Fibroblast of the aortic adventitia (primary cell): ENCODE measurements around the gene ARF6. TPM values are rescaled to one million over a fixed set of nuclear protein-coding genes. Genes with fewer than 3 reads are reported as not detected.

Experiments
- DNase-seq: peaks from one replicate; pipeline ENCODE4 v3.0.0-alpha.2; 2010; ENCODE audit warnings: low read depth
- H3K4me3 ChIP-seq: 2 replicates; pipeline ENCODE4 v1.5.1; 2011; ENCODE audit warnings: low read depth, mild to moderate bottlenecking, control low read depth, low read length, moderate library complexity
- small RNA-seq: library from RNA; depleted of rRNA; stranded (forward); fragments of <200 nt; gene quantifications from one replicate; pipeline ENCODE3, GENCODE V24; 2012
- total RNA-seq: library from RNA; depleted of rRNA; stranded (reverse); fragments of >200 nt; gene quantifications from 2 replicates; pipeline ENCODE4 v1.2.3, GENCODE V29; 2012; ENCODE audit warnings: low replicate concordance
- TF ChIP-seq, protein P1 (sequence below): IDR thresholded peaks from 2 replicates; pipeline ENCODE4 v1.5.1; 2011; ENCODE audit warnings: mild to moderate bottlenecking, low read length, control low read depth, inconsistent platforms; ENCODE audit not compliant: insufficient read depth

The ARF6 gene
- total RNA-seq, 1 donor: 101 TPM

DNA sequence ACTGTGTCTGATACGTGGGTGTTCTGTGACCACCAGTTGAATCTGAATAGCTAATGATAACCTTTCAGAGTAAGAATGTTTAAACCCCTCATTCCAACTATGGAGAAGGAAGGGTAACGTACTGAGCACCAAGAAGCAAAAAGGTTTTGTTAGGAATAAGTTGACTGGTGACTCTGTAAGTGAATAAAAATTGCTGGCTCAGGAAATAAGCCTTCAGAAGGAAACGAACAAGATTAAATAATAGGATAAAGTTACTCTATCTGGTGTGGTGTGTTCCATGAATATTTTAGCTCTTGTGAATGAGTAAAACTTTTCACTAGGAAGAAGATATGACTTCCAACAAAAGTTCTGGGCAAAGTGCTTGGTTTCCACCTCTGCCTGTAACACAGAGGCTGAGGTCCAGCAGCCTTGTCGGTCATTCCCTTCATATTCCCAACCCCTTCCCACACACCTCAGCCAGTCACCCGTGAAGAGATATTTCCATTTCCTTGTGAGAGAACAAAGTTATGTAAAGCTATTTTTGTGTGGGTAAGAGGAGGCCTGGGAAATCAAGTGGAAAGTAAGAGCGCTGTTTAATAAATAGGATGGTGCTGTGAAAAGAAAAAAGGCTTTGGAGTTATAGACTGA, 47.1 kb downstream of the ARF6 start:
- no peak overlapping the region for H3K4me3 ChIP-seq
- no peak for DNase-seq
- TF ChIP-seq, protein P1, sequence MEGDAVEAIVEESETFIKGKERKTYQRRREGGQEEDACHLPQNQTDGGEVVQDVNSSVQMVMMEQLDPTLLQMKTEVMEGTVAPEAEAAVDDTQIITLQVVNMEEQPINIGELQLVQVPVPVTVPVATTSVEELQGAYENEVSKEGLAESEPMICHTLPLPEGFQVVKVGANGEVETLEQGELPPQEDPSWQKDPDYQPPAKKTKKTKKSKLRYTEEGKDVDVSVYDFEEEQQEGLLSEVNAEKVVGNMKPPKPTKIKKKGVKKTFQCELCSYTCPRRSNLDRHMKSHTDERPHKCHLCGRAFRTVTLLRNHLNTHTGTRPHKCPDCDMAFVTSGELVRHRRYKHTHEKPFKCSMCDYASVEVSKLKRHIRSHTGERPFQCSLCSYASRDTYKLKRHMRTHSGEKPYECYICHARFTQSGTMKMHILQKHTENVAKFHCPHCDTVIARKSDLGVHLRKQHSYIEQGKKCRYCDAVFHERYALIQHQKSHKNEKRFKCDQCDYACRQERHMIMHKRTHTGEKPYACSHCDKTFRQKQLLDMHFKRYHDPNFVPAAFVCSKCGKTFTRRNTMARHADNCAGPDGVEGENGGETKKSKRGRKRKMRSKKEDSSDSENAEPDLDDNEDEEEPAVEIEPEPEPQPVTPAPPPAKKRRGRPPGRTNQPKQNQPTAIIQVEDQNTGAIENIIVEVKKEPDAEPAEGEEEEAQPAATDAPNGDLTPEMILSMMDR: no peak

DNA sequence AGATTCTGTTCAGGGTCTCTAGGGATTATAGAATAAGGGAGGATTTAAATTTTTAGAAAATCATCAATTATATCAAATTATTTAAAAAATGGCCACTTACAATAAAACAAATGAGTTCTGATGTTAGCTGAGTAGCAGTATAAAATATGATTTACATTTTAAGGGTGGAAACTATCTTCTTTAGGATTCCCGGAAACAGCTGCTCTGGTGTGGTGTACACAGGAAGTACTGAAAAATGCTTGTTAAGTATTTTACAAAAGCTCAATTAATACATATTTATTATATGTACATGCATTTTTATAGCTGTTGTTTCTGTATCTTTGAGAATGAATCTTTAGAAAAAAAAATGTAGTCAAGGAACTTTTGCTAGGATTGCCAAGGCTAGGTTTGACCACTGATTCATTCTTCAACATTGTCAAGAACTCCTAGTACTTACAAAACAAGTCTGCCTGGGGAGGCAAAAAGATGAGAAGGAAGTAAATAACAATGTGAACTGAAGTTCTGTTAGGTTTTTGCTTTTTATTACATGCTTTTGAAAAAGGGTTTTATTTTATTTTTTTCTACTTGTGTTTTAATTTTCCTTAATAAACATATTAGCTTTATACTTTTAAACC, 48.0 kb downstream of the ARF6 start:
- TF ChIP-seq, protein P1: no peak
- H3K4me3 ChIP-seq: no peak overlapping the region
- DNase-seq: peak; percentile 64

DNA sequence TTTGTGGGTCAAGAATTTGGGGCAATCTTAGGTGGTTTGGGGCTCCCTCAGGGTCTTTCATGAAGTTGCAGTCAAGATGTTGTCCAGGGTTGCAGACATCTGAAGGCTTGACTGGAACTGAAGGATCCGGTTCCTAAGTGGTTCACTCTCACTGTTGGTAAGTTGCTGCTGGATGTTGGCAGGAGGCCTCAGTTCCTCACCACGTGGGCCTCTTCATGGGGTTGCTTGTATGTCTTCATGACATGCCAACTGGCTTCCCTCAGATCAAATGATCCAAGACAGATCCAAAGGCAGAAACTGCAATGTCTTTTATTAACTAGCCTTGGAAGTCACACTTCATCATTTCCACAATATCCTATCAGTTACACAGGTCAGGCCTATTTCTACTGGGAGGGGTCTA, 49.2 kb downstream of the ARF6 start:
- TF ChIP-seq, protein P1: no peak
- peak; percentile 41 for DNase-seq
- H3K4me3 ChIP-seq: no peak overlapping the region

DNA sequence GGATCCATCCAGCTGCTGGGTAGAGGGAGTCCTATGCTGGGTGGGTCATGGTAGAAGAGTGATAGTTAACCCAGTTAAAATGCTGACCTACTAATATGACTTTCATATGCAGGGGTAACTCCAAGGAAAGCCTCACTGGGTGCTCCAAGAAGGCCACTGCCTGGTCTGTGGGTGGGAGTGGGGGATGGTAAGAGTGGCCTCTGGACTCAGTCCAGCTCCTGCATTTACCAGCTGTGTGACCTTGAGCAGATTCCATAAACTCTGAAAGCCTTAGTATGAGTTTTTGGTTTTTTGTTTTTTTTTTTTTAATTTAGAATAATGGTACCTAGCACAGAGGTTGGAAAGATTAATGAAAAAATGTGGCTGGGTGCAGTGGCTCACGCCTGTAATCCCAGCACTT, 51.6 kb downstream of the ARF6 start:
- DNase-seq: no peak
- TF ChIP-seq, protein P1: no peak
- no peak overlapping the region for H3K4me3 ChIP-seq

DNA sequence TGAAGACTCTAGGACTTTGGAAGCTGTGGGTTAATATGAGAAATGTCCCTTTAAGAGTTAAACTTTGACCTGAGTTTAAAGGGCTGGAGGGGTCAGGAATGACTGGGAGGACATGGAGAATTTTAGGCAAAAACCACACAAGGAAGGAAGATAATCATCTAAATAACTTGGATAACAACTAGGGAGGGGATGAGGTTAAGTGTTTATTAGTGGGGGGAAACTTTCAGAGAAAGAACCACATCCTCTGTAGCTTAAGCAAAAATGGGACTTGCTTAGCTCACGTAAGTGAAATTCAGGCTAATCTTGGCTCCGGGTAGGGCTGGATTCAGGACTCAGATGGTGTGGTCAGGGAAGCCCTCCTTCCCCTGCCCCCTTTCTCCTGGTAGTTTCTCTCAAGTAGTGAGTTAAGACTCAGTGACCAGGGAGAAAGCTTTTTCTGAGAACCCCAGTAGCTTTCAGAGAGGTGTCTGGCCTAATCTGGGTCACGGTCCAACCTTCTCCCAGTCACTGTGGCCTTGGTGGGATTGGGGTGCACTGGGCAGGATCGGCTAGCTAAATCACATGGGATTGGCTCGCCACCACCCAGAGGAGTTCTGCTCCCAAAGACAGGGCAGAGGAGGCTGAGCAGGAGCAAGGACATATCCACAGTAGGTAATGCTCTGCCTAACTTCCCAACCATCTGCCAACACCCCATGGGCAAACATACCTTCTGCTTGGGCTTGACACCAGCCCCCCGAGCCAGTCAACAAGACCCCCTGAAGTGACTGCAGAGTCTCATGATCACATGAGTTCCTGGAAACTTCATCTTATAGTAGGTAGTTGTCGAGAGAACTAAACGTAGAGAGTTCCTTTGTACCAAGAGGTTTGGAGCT, 52.8 kb downstream of the ARF6 start:
- no peak overlapping the region for H3K4me3 ChIP-seq
- DNase-seq: no peak

More for the DNA sequence above, 52.8 kb downstream of the ARF6 start:
- TF ChIP-seq, protein P1: no peak

Small RNA genes within 50 kb of the gene (small RNA-seq; reads per million reads assigned to genes)
- not detected for gene RF00017
- 3.3 reads per million, percentile 82 among the genes with 10 or more reads in this experiment for gene RN7SL2
- 2.4 reads per million, percentile 75 among the genes with 10 or more reads in this experiment for gene RN7SL3
- not detected for gene RNU6-189P

Other genes with a start within 250 kb of the ARF6 start
- 1.1 and 36.2 TPM in 2 replicates for gene POLE2, start 204.9 kb upstream of the ARF6 start, total RNA-seq
- 4.9 and 12.8 TPM in 2 replicates for gene KLHDC1, start 200.0 kb upstream of the ARF6 start, total RNA-seq
- gene KLHDC2, start 124.9 kb upstream of the ARF6 start, total RNA-seq: 69.3 and 74.1 TPM in 2 replicates
- 63.9 and 140 TPM in 2 replicates for gene NEMF, start 40.3 kb upstream of the ARF6 start, total RNA-seq
- 6.1 and 9.6 TPM in 2 replicates for gene VCPKMT, start 223.5 kb downstream of the ARF6 start, total RNA-seq